IMR-90 (cell line): Measurements from ENCODE around the gene PLPP4. TPM values are rescaled to one million over a fixed set of nuclear protein-coding genes. Genes with fewer than 3 reads are reported as not detected.

Experiments used
- ATAC-seq: fragments of 200-7000 bp; cut with Tn5 transposase; 2 replicates; pipeline ENCODE4 v1.9.1; 2020; ENCODE audit warnings: low read depth, mild to moderate bottlenecking, moderate library complexity
- BruUV-seq: library from RNA; stranded (reverse); fragments of 400-500 nt; replicated peaks from 2 replicates; lab custom pipeline; 2021; lab: Mats Ljungman, UMichigan
- CTCF ChIA-PET: fragments of 300-600 bp; formaldehyde crosslinking; extraction: SDS; loops from one replicate; lab custom pipeline; 2021; ENCODE audit warnings: antibody characterized with exemption; lab: Yijun Ruan, JAX
- POLR2A ChIA-PET: fragments of 300-600 bp; sonication (Branson Sonifier 250); formaldehyde crosslinking; loops from one replicate; lab custom pipeline; 2022; ENCODE audit warnings: antibody characterized with exemption; ENCODE audit not compliant: unreplicated experiment; lab: Charles Lee
- DNase-seq: peaks from one replicate; pipeline ENCODE4 v3.0.0; 2013
- H2AFZ ChIP-seq: replicated peaks from 2 replicates; pipeline ENCODE3; 2013; ENCODE audit warnings: low read length, mild to moderate bottlenecking; ENCODE audit not compliant: poor library complexity
- H2AK5ac ChIP-seq: 2 replicates; pipeline ENCODE4 v1.6.1; 2013; ENCODE audit warnings: low read depth, low read length, inconsistent platforms
- H2AK9ac ChIP-seq: replicated peaks from 2 replicates; pipeline ENCODE3; 2013; ENCODE audit warnings: mild to moderate bottlenecking, low read depth, low read length, moderate library complexity; ENCODE audit not compliant: poor library complexity
- H2BK120ac ChIP-seq: 2 replicates; pipeline ENCODE4 v1.6.1; 2013; ENCODE audit warnings: low read depth, low read length, inconsistent platforms
- H2BK15ac ChIP-seq: 3 replicates; pipeline ENCODE4 v1.6.1; 2013; ENCODE audit warnings: low read depth, low read length, inconsistent platforms
- H2BK20ac ChIP-seq: 2 replicates; pipeline ENCODE4 v1.6.1; 2013; ENCODE audit warnings: low read depth, mild to moderate bottlenecking, inconsistent platforms, low read length, moderate library complexity
- H2BK5ac ChIP-seq: 2 replicates; pipeline ENCODE4 v1.6.1; 2013; ENCODE audit warnings: mild to moderate bottlenecking, low read depth, low read length, inconsistent platforms; ENCODE audit not compliant: poor library complexity, severe bottlenecking
- H3K14ac ChIP-seq: replicated peaks from 2 replicates; pipeline ENCODE4 v1.6.1; 2013; ENCODE audit warnings: low read depth, low read length, inconsistent platforms
- H3K18ac ChIP-seq: 2 replicates; pipeline ENCODE4 v1.6.1; 2013; ENCODE audit warnings: low read depth, low read length, control low read depth
- H3K23ac ChIP-seq: 2 replicates; pipeline ENCODE4 v1.6.1; 2013; ENCODE audit warnings: low read depth, low read length, inconsistent platforms
- H3K27ac ChIP-seq: 2 replicates; pipeline ENCODE4 v1.5.1; 2013; ENCODE audit warnings: mild to moderate bottlenecking, control low read depth, low read length; ENCODE audit not compliant: insufficient read depth
- H3K27me3 ChIP-seq: 2 replicates; pipeline ENCODE4 v1.6.1; 2013; ENCODE audit warnings: low read length; ENCODE audit not compliant: control insufficient read depth, insufficient read depth
- H3K36me3 ChIP-seq: 2 replicates; pipeline ENCODE4 v1.6.1; 2013; ENCODE audit warnings: low read length, mixed read lengths; ENCODE audit not compliant: control insufficient read depth, insufficient read depth
- H3K4ac ChIP-seq: 2 replicates; pipeline ENCODE4 v1.6.1; 2013; ENCODE audit warnings: low read depth, low read length, inconsistent platforms
- H3K4me1 ChIP-seq: 2 replicates; pipeline ENCODE4 v1.6.1; 2013; ENCODE audit warnings: low read length, mixed read lengths; ENCODE audit not compliant: control insufficient read depth, insufficient read depth
- H3K4me2 ChIP-seq: 2 replicates; pipeline ENCODE4 v1.6.1; 2013; ENCODE audit warnings: low read depth, mild to moderate bottlenecking, control low read depth, low read length, moderate library complexity
- H3K4me3 ChIP-seq: 2 replicates; pipeline ENCODE4 v1.5.1; 2013; ENCODE audit warnings: low read depth, mild to moderate bottlenecking, control low read depth, low read length, moderate library complexity; ENCODE audit not compliant: insufficient read depth
- H3K56ac ChIP-seq: 2 replicates; pipeline ENCODE4 v1.6.1; 2013; ENCODE audit warnings: low read length, inconsistent platforms; ENCODE audit not compliant: insufficient read depth; ENCODE audit errors: extremely low read depth
- H3K79me1 ChIP-seq, 2 experiments: 2 replicates each; pipeline ENCODE4 v1.6.1; 2013; ENCODE audit warnings: low read length in 2 of 2, inconsistent platforms in 1 of 2, low read depth in 1 of 2
- H3K9ac ChIP-seq: 2 replicates; pipeline ENCODE4 v1.6.1; 2013; ENCODE audit warnings: low read depth, low read length, control low read depth
- H3K9me1 ChIP-seq: 2 replicates; pipeline ENCODE4 v1.6.1; 2013; ENCODE audit warnings: low read length, inconsistent platforms; ENCODE audit not compliant: insufficient read depth
- H3K9me3 ChIP-seq: 2 replicates; pipeline ENCODE4 v1.6.1; 2013; ENCODE audit warnings: low read length; ENCODE audit not compliant: control insufficient read depth, insufficient read depth
- H4K20me1 ChIP-seq: 2 replicates; pipeline ENCODE4 v1.6.1; 2013; ENCODE audit warnings: low read length, inconsistent platforms; ENCODE audit not compliant: insufficient read depth
- H4K5ac ChIP-seq: 2 replicates; pipeline ENCODE4 v1.6.1; 2013; ENCODE audit warnings: mild to moderate bottlenecking, low read depth, low read length, control low read depth
- H4K8ac ChIP-seq, 2 experiments: 2 replicates each; pipeline ENCODE4 v1.6.1; 2013; ENCODE audit warnings: low read depth in 2 of 2, low read length in 2 of 2, control low read depth in 1 of 2, inconsistent platforms in 1 of 2
- H4K91ac ChIP-seq: 2 replicates; pipeline ENCODE4 v1.6.1; 2013; ENCODE audit warnings: low read depth, low read length, inconsistent platforms; ENCODE audit not compliant: insufficient read depth
- BHLHE40 ChIP-seq: fragments of 150-350 bp; IDR thresholded peaks from 2 replicates; pipeline ENCODE4 v1.6.1; 2016; ENCODE audit warnings: mild to moderate bottlenecking, low read depth, low read length
- CEBPB ChIP-seq: IDR thresholded peaks from 2 replicates; pipeline ENCODE4 v1.6.1; 2012; ENCODE audit warnings: low read depth, low read length, improper control_type of control experiment
- CHD1 ChIP-seq: IDR thresholded peaks from 2 replicates; pipeline ENCODE4 v1.6.1; 2012; ENCODE audit warnings: low read depth, low read length, improper control_type of control experiment
- CTCF ChIP-seq: conservative IDR thresholded peaks from 2 replicates; pipeline ENCODE4 v1.5.1; 2012; ENCODE audit warnings: mild to moderate bottlenecking, low read depth, low read length, improper control_type of control experiment
- FOS ChIP-seq: fragments of 150-350 bp; IDR thresholded peaks from 2 replicates; pipeline ENCODE4 v1.6.1; 2016; ENCODE audit warnings: low read depth, low read length
- MAFK ChIP-seq: IDR thresholded peaks from 2 replicates; pipeline ENCODE4 v1.6.1; 2012; ENCODE audit warnings: low read depth, low read length, improper control_type of control experiment
- MAZ ChIP-seq: IDR thresholded peaks from 2 replicates; pipeline ENCODE4 v1.6.1; 2012; ENCODE audit warnings: low read depth, mild to moderate bottlenecking, low read length, improper control_type of control experiment, moderate library complexity, borderline replicate concordance
- MXI1 ChIP-seq: IDR thresholded peaks from 2 replicates; pipeline ENCODE4 v1.6.1; 2012; ENCODE audit warnings: low read depth, mild to moderate bottlenecking, low read length, moderate library complexity, borderline replicate concordance
- NFE2L2 ChIP-seq: fragments of 150-350 bp; IDR thresholded peaks from 2 replicates; pipeline ENCODE4 v1.6.1; 2016; ENCODE audit warnings: low read depth, mild to moderate bottlenecking, low read length
- POLR2A ChIP-seq: IDR thresholded peaks from 2 replicates; pipeline ENCODE4 v1.6.1; 2012; ENCODE audit warnings: mild to moderate bottlenecking, low read depth, low read length
- RAD21 ChIP-seq: IDR thresholded peaks from 2 replicates; pipeline ENCODE4 v1.6.1; 2012; ENCODE audit warnings: low read length, improper control_type of control experiment
- RFX5 ChIP-seq: IDR thresholded peaks from 2 replicates; pipeline ENCODE4 v1.8.0; 2012; ENCODE audit warnings: low read depth, mild to moderate bottlenecking, low read length, moderate library complexity
- SMC3 ChIP-seq: fragments of 150-350 bp; IDR thresholded peaks from 2 replicates; pipeline ENCODE4 v1.6.1; 2016; ENCODE audit warnings: low read depth, mild to moderate bottlenecking, antibody characterized with exemption, low read length, moderate library complexity
- WGBS, 2 experiments: methylation state at CpG; one replicate each; pipeline versions ENCODE4 v1.1.5 to v1.1.7; 2013; ENCODE audit warnings: missing lambda C conversion rate in 2 of 2; ENCODE audit not compliant: insufficient read length in 1 of 2; ENCODE audit errors: extremely low coverage in 2 of 2; 5-methylcytosine and 5-hydroxymethylcytosine counted together
- dilution Hi-C: fragments of 300-500 bp; cut with HindIII; formaldehyde crosslinking; loops from one replicate; pipeline ENCODE4 v1.14.3; 2018; ENCODE audit warnings: low sequenced_read_pairs; ENCODE audit not compliant: unreplicated experiment
- in situ Hi-C: fragments of 300-500 bp; cut with MboI; formaldehyde crosslinking; loops from 3 replicates; pipeline ENCODE4 v1.14.3; 2019; ENCODE audit warnings: low sequenced_read_pairs, inconsistent platforms, mixed read lengths
- intact Hi-C: fragments of 100-400 bp; cut with micrococcal nuclease; formaldehyde crosslinking; loops from 2 replicates; pipeline ENCODE4 v1.10.0; 2022
- polyA plus RNA-seq, 3 experiments: library from polyadenylated mRNA; depleted of rRNA; stranded (reverse); fragments of >200 nt; gene quantifications; 2 replicates each; pipeline ENCODE4 v1.2.3, GENCODE V29; 2012; ENCODE audit warnings: low replicate concordance in 1 of 3
- total RNA-seq: library from RNA; depleted of rRNA; stranded (reverse); fragments of >200 nt; gene quantifications from 2 replicates; pipeline ENCODE4 v1.2.3, GENCODE V29; 2012

PLPP4 gene
- total and polyA plus RNA-seq, 2 of the 4 experiments (the other 2 are of a cell fraction), result 0.18 to 0.60 TPM

- Histone ChIP-seq H2BK15ac (no peak overlapping the region), H3K4me1 (no peaks in the 10 kb centered on the region), H3K9me3 (0 out of 2 replicates have a peak, but pooled peaks cover 6% of the 10 kb centered on the region), H2BK20ac (no peak overlapping the region), H2AK9ac (no peak overlapping the region), H3K9me1 (no peaks in the 10 kb centered on the region), H2BK5ac (no peak overlapping the region), H3K9ac (no peak overlapping the region), H4K20me1 (no peaks in the 10 kb centered on the region), H3K18ac (no peak overlapping the region), H3K4me2 (no peak overlapping the region), H3K79me1 (no peaks in the 10 kb centered on the region), H3K4me3 (no peak overlapping the region), H3K23ac (no peak overlapping the region), H3K27ac (no peak overlapping the region), H3K56ac (no peak overlapping the region), H3K4ac (no peak overlapping the region), H3K14ac (no peak overlapping the region), H4K91ac (no peak overlapping the region), H4K8ac (no peak overlapping the region), H3K27me3 (no peaks in the 10 kb centered on the region), H3K36me3 (no peaks in the 10 kb centered on the region), H2AK5ac (no peak overlapping the region), H4K5ac (no peak overlapping the region), H2AFZ (no peak overlapping the region), H2BK120ac (no peak overlapping the region)
- BruUV-seq, result no TSS peak
- WGBS, 2 experiments, result no CpG with 5 or more reads among the region's 1 CpG
- DNase-seq, result no peak
- intact Hi-C loops, result no loop called here
- no peak for ATAC-seq
- POLR2A ChIA-PET, result no interaction called here
- dilution Hi-C loops, result no loop called here
- CTCF ChIA-PET, result no interaction called here
- no peak for TF ChIP-seq CEBPB
- TF ChIP-seq MXI1, result no peak
- TF ChIP-seq SMC3, result no peak
- no peak for TF ChIP-seq POLR2A
- no peak for TF ChIP-seq BHLHE40
- TF ChIP-seq RFX5, result no peak
- TF ChIP-seq RAD21, result no peak
- TF ChIP-seq CHD1, result no peak
- TF ChIP-seq FOS, result no peak
- no peak for TF ChIP-seq MAFK
- TF ChIP-seq CTCF, result no peak
- no peak for TF ChIP-seq MAZ
- TF ChIP-seq NFE2L2, result no peak
- in situ Hi-C loops, result no loop called here
Observed at GRCh38 chr10:120530699-120531098, 73.7 kb downstream of the PLPP4 start.
